Upper lobe of right lung (tissue), 1 donor: ENCODE results near the gene ZFP28. TPM values are rescaled to one million over a fixed set of nuclear protein-coding genes. Genes with fewer than 3 reads are reported as not detected.

Experiments used
- ATAC-seq: fragments of 200-7000 bp; cut with Tn5 transposase; one replicate; pipeline ENCODE4 v1.9.1; 2020; ENCODE audit warnings: mild to moderate bottlenecking, moderate library complexity
- DNase-seq: peaks from one replicate; pipeline ENCODE4 v3.0.0-alpha.2; 2020
- H3K27ac ChIP-seq: fragments of 200-600 bp; one replicate; pipeline ENCODE4 v1.8.0; 2022
- H3K27me3 ChIP-seq: fragments of 200-600 bp; one replicate; pipeline ENCODE4 v1.8.0; 2022; ENCODE audit warnings: mild to moderate bottlenecking
- H3K36me3 ChIP-seq: fragments of 200-600 bp; one replicate; pipeline ENCODE4 v1.8.0; 2022
- H3K4me1 ChIP-seq: fragments of 200-600 bp; one replicate; pipeline ENCODE4 v1.8.0; 2022
- H3K4me3 ChIP-seq: fragments of 200-600 bp; one replicate; pipeline ENCODE4 v1.8.0; 2022; ENCODE audit warnings: mild to moderate bottlenecking
- H3K9me3 ChIP-seq: fragments of 200-600 bp; one replicate; pipeline ENCODE4 v1.8.0; 2022
- CTCF ChIP-seq: fragments of 200-600 bp; IDR thresholded peaks from one replicate; pipeline ENCODE4 v1.8.0; 2022; ENCODE audit warnings: antibody characterized with exemption
- intact Hi-C: fragments of 100-400 bp; cut with DNase I; formaldehyde crosslinking; loops from one replicate; pipeline ENCODE4 v1.11.0; 2022
- total RNA-seq: library from RNA; stranded (reverse); fragmentation: NEBNext Ultra II Directional; extraction: Animal tissue kit (Norgen Biotek cat#: 25700); gene quantifications from one replicate; pipeline ENCODE4 v1.2.1, GENCODE V29; 2021
- donor health status: DM: no; HTN: yes; CAD: no; lungs with severe emphysema.

The ZFP28 gene
- total RNA-seq, 1 donor from 2014 or later = 7.1 TPM

GRCh38 chr19:56596676-56597075, 57.9 kb downstream of the ZFP28 start:
- H3K4me3 ChIP-seq = no peak overlapping the region
- H3K27ac ChIP-seq = no peak overlapping the region
- no peak for TF ChIP-seq CTCF
- H3K27me3 ChIP-seq = no peaks in the 10 kb centered on the region
- DNase-seq (no peak), ATAC-seq (no peak)
- peaks cover 5% of the 10 kb centered on the region for H3K36me3 ChIP-seq
- intact Hi-C loops = no loop called here
- H3K9me3 ChIP-seq = no peaks in the 10 kb centered on the region
- peaks cover 7% of the 10 kb centered on the region for H3K4me1 ChIP-seq

GRCh38 chr19:56597696-56598095, 58.9 kb downstream of the ZFP28 start:
- Histone ChIP-seq H3K27me3 (no peaks in the 10 kb centered on the region), H3K4me1 (peaks cover 7% of the 10 kb centered on the region), H3K9me3 (no peaks in the 10 kb centered on the region), H3K36me3 (peaks cover 5% of the 10 kb centered on the region), H3K27ac (no peak overlapping the region), H3K4me3 (no peak overlapping the region)
- intact Hi-C loops = no loop called here
- no peak for DNase-seq
- no peak for TF ChIP-seq CTCF
- no peak for ATAC-seq

GRCh38 chr19:56601375-56601774, 62.6 kb downstream of the ZFP28 start:
- Histone ChIP-seq H3K36me3 (peaks cover 5% of the 10 kb centered on the region), H3K4me1 (peaks cover 2% of the 10 kb centered on the region), H3K9me3 (peaks cover 25% of the 10 kb centered on the region), H3K4me3 (no peak overlapping the region), H3K27me3 (no peaks in the 10 kb centered on the region), H3K27ac (no peak overlapping the region)
- DNase-seq (no peak), ATAC-seq (no peak)
- no peak for TF ChIP-seq CTCF
- intact Hi-C loops = no loop called here

- DNase-seq (no peak), ATAC-seq (no peak)
- no peak for TF ChIP-seq CTCF
- no peaks in the 10 kb centered on the region for H3K27me3 ChIP-seq
- no peak overlapping the region for H3K4me3 ChIP-seq
- H3K36me3 ChIP-seq = peaks cover 5% of the 10 kb centered on the region
- peaks cover 45% of the 10 kb centered on the region for H3K9me3 ChIP-seq
- intact Hi-C loops = no loop called here
- no peak overlapping the region for H3K27ac ChIP-seq
- no peaks in the 10 kb centered on the region for H3K4me1 ChIP-seq
Observed at GRCh38 chr19:56603829-56604228, 65.1 kb downstream of the ZFP28 start.

Other genes starting within 250 kb of the ZFP28 start
- 14.8 TPM for gene ZSCAN5A, start 224.1 kb upstream of the ZFP28 start, total RNA-seq
- 4.2 TPM for gene ZNF582, start 145.4 kb upstream of the ZFP28 start, total RNA-seq
- 9.3 TPM for gene ZNF583, start 134.6 kb upstream of the ZFP28 start, total RNA-seq
- gene ZNF667, start 61.6 kb upstream of the ZFP28 start, total RNA-seq = 2.8 TPM
- gene ZNF471, start 31.1 kb upstream of the ZFP28 start, total RNA-seq = 5.9 TPM
- gene ZNF470, start 28.5 kb downstream of the ZFP28 start, total RNA-seq = 3.4 TPM
- 7.0 TPM for gene ZNF71, start 56.4 kb downstream of the ZFP28 start, total RNA-seq
- not detected for gene SMIM17, start 104.2 kb downstream of the ZFP28 start, total RNA-seq
- gene ZNF835, start 132.8 kb downstream of the ZFP28 start, total RNA-seq = 3.0 TPM